GM18951 (cell line): Measurements from ENCODE around the gene TNFRSF14.

ENCODE experiments used
- POLR2A ChIP-seq: IDR thresholded peaks from 4 replicates; pipeline ENCODE4 v1.6.1; 2011; ENCODE audit warnings: mild to moderate bottlenecking; ENCODE audit not compliant: insufficient read length, insufficient read depth; ENCODE audit errors: extremely low read depth
- in situ Hi-C: fragments of 300-500 bp; cut with MboI; formaldehyde crosslinking; loops from one replicate; pipeline ENCODE4 v1.12.0; 2022; ENCODE audit warnings: low sequenced_read_pairs, mixed read lengths, inconsistent platforms; ENCODE audit not compliant: unreplicated experiment

The TNFRSF14 gene

DNA sequence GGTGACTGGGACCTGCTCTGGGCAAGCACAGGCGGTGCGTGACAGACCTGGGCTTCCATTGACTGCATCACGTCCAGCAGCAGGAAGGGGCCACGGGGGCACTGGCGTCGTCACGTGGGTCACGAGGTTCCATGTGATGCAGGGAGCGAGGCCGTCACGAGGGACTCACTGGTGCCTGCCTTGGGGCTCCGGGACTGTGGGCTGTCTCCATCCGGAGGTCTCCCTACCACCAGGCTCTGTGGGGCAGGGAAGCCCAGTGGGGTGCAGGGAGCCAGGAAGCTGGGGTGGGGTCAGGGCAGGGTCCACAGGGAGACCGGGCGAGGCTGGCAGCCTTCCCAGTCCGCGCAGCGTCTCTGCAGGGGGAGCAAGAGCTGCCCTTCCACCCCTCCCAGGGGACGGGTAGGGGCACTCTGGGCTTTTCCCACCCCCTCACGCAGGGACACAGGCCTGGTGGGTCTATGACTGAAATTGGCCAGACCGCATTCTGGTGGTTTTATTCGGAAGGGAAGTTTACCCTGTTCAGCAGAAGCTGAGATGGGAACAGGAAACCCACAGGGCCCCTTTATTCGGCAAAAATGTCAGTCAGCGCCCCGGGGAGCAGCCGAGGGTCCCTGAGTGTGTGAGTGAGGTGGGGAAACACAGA lies 416 bp upstream of the TNFRSF14 start:
- in situ Hi-C loops = loop anchor here (25.0 kb wide), 1 partner anchor 368 kb away; the partner anchor contains the start of gene FAAP20
- peak; percentile 59 for TF ChIP-seq POLR2A

DNA sequence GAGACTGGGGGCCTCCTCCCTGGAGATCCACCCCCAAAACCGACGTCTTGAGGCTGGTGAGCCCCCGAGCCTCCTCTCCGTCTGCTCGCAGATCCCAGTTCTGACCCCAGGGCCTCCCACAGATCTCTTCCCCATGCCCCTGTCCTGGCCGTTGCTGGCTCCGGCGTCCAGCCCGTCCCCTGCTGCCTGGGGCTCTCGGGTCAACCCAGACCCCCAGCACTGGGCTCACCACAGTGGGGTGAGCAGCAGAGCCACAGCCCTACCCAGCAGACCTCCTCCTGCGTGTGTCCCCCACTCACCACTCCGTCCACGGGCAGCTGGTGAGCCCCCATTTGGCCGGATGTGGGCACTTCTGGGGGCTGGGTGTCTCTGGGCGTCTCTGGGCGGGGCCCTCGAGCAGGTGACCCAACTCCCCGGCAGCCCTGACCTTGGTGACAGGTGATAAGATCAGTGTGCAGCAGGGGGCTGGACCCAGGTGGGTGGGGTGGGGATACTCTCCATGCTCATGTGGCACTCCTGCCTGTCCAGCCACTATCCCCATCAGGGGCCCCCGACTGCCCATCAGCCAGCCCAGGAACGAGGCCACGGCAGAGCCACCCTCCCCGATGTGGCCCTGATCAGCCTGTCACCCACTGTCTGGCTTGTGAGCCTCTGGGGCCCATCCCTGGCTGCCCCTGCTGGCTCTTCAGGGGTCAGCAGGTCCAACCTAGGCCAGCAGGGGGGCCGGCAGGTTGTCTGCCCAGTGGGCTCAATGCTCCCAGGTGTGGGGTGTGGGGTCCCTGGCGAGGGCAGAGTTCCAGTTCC lies 709 bp downstream of the TNFRSF14 start:
- in situ Hi-C loops = loop anchor here (25.0 kb wide), 1 partner anchor 370 kb away; the partner anchor contains the start of gene FAAP20
- TF ChIP-seq POLR2A = peak; percentile 67

DNA sequence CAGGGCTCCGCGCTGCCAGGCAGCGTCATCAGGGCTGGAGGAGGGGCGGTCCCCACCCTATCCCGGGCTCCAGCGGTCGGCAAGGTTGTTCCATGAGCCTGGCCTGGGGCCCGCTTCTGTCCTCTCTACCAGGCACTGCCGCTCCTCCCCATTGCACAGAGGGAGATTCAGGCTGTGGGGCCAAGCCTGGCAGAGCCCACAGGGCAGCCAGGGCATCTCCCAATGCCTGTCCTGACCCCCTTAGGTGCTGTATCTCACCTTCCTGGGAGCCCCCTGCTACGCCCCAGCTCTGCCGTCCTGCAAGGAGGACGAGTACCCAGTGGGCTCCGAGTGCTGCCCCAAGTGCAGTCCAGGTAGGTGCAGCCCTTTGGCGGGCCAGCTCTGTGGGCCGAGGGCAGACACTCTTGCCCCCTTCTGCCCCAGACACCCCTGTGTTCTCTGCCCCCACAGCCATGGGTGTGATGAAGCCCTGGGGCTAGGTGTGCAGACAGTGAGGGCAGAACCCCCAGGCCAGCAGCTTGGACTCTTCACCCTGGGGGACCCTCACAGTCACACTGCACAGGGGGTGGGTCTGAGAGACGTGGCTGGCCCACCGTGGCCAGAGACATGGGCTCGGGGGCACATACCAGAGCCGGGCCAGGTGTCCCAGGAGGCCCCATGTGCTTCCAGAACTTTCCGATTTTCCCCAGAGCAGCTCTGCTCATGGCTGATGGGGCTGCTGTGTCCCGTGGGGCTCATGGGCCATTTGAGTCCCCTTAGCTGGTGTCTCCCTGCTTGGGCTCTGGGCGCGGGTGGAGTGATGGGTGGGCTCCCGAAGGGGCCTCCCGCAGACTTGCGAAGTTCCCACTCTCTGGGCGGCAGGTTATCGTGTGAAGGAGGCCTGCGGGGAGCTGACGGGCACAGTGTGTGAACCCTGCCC lies 1.6 kb downstream of the TNFRSF14 start:
- in situ Hi-C loops = loop anchor here (25.0 kb wide), 1 partner anchor 370 kb away; the partner anchor contains the start of gene FAAP20
- TF ChIP-seq POLR2A = no peak

GRCh38 chr1:2558420-2558819 lies 2.2 kb downstream of the TNFRSF14 start:
- TF ChIP-seq POLR2A = no peak
- in situ Hi-C loops = loop anchor here (25.0 kb wide), 1 partner anchor 371 kb away; the partner anchor contains the start of gene FAAP20

GRCh38 chr1:2558861-2559260 lies 2.7 kb downstream of the TNFRSF14 start:
- TF ChIP-seq POLR2A = no peak
- in situ Hi-C loops = loop anchor here (25.0 kb wide), 1 partner anchor 372 kb away; the partner anchor contains the start of gene FAAP20

DNA sequence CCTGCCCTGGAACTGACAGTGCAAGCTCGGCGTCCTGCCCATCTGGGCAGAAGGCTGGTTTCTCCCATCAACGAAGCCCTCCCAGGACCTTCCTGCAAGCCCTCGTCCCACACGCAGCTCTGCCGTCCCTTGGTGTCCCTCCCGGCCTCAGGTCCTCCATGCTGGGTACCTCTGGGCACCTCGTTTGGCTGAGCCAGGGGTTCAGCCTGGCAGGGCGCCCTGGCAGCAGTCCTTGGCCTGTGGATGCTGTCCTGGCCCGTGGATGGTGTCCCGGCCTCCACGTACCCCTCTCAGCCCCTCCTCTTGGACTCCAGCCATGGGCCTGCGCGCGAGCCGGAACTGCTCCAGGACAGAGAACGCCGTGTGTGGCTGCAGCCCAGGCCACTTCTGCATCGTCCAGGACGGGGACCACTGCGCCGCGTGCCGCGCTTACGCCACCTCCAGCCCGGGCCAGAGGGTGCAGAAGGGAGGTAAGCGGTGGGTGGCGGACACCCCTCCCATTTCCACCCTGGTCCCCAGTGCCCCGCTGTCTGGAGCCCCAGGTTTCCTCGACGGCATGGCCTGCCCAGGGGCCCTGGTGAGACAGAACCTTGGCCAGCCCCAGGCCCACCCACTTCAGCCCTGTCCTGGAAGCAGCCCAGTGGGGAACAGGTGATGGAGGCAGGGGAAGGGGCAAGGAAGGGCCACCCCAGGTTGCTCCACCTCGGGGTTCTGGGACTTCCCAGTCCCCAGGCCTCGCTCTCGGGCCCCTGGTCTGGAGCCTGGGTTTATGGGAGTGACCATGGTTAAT lies 3.5 kb downstream of the TNFRSF14 start:
- in situ Hi-C loops = loop anchor here (25.0 kb wide), 1 partner anchor 372 kb away; the partner anchor contains the start of gene FAAP20
- no peak for TF ChIP-seq POLR2A

- TF ChIP-seq POLR2A = no peak
- in situ Hi-C loops = loop anchor here (25.0 kb wide), 1 partner anchor 373 kb away; the partner anchor contains the start of gene FAAP20
Observed at GRCh38 chr1:2560299-2561073, 4.3 kb downstream of the TNFRSF14 start.

DNA sequence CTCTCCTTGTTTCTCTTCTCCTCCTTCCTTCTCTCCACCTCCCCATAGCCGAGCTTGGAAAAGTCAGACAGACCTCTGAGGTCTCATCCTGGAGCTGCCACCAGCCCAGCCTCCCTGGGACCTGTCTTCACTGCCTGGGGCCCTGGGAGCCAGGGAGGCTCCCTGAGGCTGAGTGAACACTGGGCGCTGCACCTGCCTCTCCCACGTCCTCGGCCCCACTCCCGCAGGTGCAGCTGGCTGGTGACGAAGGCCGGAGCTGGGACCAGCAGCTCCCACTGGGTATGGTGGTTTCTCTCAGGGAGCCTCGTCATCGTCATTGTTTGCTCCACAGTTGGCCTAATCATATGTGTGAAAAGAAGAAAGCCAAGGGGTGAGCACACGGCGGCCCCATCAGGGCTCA lies 5.3 kb downstream of the TNFRSF14 start:
- TF ChIP-seq POLR2A = no peak
- in situ Hi-C loops = loop anchor here (25.0 kb wide), 1 partner anchor 374 kb away; the partner anchor contains the start of gene FAAP20

GRCh38 chr1:2561898-2562895 lies 6.0 kb downstream of the TNFRSF14 start:
- TF ChIP-seq POLR2A = peak; percentile 26
- in situ Hi-C loops = loop anchor here (25.0 kb wide), 1 partner anchor 375 kb away; the partner anchor contains the start of gene FAAP20

DNA sequence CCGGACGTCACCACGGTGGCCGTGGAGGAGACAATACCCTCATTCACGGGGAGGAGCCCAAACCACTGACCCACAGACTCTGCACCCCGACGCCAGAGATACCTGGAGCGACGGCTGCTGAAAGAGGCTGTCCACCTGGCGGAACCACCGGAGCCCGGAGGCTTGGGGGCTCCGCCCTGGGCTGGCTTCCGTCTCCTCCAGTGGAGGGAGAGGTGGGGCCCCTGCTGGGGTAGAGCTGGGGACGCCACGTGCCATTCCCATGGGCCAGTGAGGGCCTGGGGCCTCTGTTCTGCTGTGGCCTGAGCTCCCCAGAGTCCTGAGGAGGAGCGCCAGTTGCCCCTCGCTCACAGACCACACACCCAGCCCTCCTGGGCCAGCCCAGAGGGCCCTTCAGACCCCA lies 7.0 kb downstream of the TNFRSF14 start:
- in situ Hi-C loops = loop anchor here (25.0 kb wide), 1 partner anchor 376 kb away; the partner anchor contains the start of gene FAAP20
- no peak for TF ChIP-seq POLR2A
